K562 (cell line): ENCODE data around the gene GRIK3. TPM values are rescaled to one million over a fixed set of nuclear protein-coding genes. Genes with fewer than 3 reads are reported as not detected.

Experiments
- CREM ChIP-seq: IDR thresholded peaks from 2 replicates; pipeline ENCODE4 v1.6.1; 2014; ENCODE audit warnings: antibody characterized with exemption, low read depth
- HSF4 ChIP-seq: fragments of 250-450 bp; sonication (Bioruptor Pico); IDR thresholded peaks from 2 replicates; pipeline ENCODE4 v2.1.2; 2022; ENCODE audit warnings: mild to moderate bottlenecking, moderate library complexity, borderline replicate concordance
- JUN ChIP-seq, 2 experiments: sonication (generic) in 1 of 2; formaldehyde crosslinking in 1 of 2; IDR thresholded peaks; 2 replicates each; pipeline versions ENCODE4 v1.6.1 to v1.8.0; 2012 to 2022; ENCODE audit warnings: borderline replicate concordance in 2 of 2, mild to moderate bottlenecking in 2 of 2, improper control_type of control experiment in 1 of 2, low read depth in 1 of 2, low read length in 1 of 2, missing genetic modification reagents in 1 of 2
- NFE2 ChIP-seq: IDR thresholded peaks from 2 replicates; pipeline ENCODE4 v1.6.1; 2014; ENCODE audit warnings: antibody characterized with exemption, low read depth
- NFYB ChIP-seq: IDR thresholded peaks from 2 replicates; pipeline ENCODE4 v1.6.1; 2011; ENCODE audit warnings: mild to moderate bottlenecking, moderate library complexity; ENCODE audit not compliant: insufficient read length; ENCODE audit errors: extremely low read depth
- STAT5A ChIP-seq: IDR thresholded peaks from 2 replicates; pipeline ENCODE4 v1.6.1; 2012; ENCODE audit warnings: low read length, inconsistent platforms, borderline replicate concordance
- TEAD4 ChIP-seq, 2 experiments: sonication (generic) in 1 of 2; formaldehyde crosslinking in 1 of 2; IDR thresholded peaks; 2 replicates each; pipeline versions ENCODE4 v1.6.1 to v1.8.0; 2012 to 2022; ENCODE audit warnings: borderline replicate concordance in 1 of 2, inconsistent platforms in 1 of 2, low read length in 1 of 2, mild to moderate bottlenecking in 1 of 2, missing genetic modification reagents in 1 of 2
- ZNF263 ChIP-seq: sonication (generic); formaldehyde crosslinking; IDR thresholded peaks from 2 replicates; pipeline ENCODE4 v1.8.0; 2022; ENCODE audit warnings: mild to moderate bottlenecking, missing genetic modification reagents, borderline replicate concordance
- polyA plus RNA-seq, 8 experiments: library from polyadenylated mRNA; depleted of rRNA in 4 of 8; stranded (reverse) in 5 of 8; unstranded in 3 of 8; fragments of >200 nt; fragmentation: Nextera tagmentation in 2 of 8; fragmentation: Illumina TruSeq in 1 of 8; extraction: Ambion mirVana in 2 of 8; extraction: Trizol in 1 of 8; gene quantifications; 2 replicates each; pipeline versions ENCODE4 v1.2.1 to v1.2.3, GENCODE V29; 2011 to 2014; ENCODE audit warnings: inconsistent platforms in 1 of 8, missing spikeins in 1 of 8
- total RNA-seq, 7 experiments: library from RNA; depleted of rRNA in 6 of 7; stranded (reverse); fragments of >200 nt in 6 of 7; fragmentation: Illumina TruSeq in 2 of 7; extraction: Trizol in 2 of 7; gene quantifications; 2 replicates each; pipeline versions ENCODE4 v1.2.1 to v1.2.3, GENCODE V29; 2011 to 2021; ENCODE audit warnings: low replicate concordance in 1 of 7
- TF ChIP-seq, protein P1 (sequence below), 2 experiments: fragments of 450-650 bp; formaldehyde crosslinking in 1 of 2; IDR thresholded peaks; 2 replicates each; pipeline versions ENCODE4 v1.4.0 to v1.6.1; 2014 to 2020; ENCODE audit warnings: mild to moderate bottlenecking in 2 of 2, borderline replicate concordance in 1 of 2, low read depth in 1 of 2
- TF ChIP-seq, protein P2 (sequence below): sonication (generic); formaldehyde crosslinking; IDR thresholded peaks from 2 replicates; pipeline ENCODE4 v1.8.0; 2023; ENCODE audit warnings: mild to moderate bottlenecking, missing genetic modification reagents
- TF ChIP-seq, protein P3 (sequence below): sonication (generic); formaldehyde crosslinking; IDR thresholded peaks from 2 replicates; pipeline ENCODE4 v1.8.0; 2022; ENCODE audit warnings: mild to moderate bottlenecking, low read depth, missing genetic modification reagents
- TF ChIP-seq, protein P4 (sequence below): sonication (generic); formaldehyde crosslinking; IDR thresholded peaks from 2 replicates; pipeline ENCODE4 v1.8.0; 2022; ENCODE audit warnings: mild to moderate bottlenecking, missing genetic modification reagents
- TF ChIP-seq, protein P5 (sequence below): sonication (generic); formaldehyde crosslinking; IDR thresholded peaks from 2 replicates; pipeline ENCODE4 v1.8.0; 2022; ENCODE audit warnings: missing genetic modification reagents, mild to moderate bottlenecking, moderate library complexity, borderline replicate concordance

The GRIK3 gene
- total and polyA plus RNA-seq, 9 of the 15 experiments (the other 6 are each of a cell fraction or from before 2014, with no cell fraction given): not detected

DNA sequence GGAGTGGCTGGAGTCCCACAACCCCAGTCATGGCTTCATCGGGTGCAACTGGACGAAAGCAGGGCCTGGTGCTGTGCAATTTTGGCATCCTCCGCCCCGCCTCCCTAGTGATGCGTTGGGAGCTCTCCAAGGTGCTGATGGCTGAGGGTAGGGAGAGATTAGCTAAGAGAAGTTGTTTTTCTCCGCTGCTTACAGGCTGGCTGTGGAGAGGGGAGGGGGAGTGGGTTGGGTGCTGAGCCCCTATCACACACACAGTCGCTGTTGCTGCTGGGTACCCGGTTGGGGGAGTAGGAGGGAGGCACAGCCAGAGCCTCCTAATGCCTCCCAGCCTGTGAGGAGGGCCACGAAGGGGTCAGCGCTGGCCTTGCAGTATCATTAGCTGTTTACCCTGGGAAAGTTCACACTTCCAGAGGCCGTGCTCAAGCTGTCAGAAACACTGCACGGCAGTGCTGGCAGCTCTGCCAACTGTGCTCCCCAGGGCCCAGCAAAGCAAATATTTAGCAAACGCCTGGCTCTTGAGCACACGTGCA is 110.0 kb downstream of the GRIK3 start (continued):
- TF ChIP-seq, protein P1, sequence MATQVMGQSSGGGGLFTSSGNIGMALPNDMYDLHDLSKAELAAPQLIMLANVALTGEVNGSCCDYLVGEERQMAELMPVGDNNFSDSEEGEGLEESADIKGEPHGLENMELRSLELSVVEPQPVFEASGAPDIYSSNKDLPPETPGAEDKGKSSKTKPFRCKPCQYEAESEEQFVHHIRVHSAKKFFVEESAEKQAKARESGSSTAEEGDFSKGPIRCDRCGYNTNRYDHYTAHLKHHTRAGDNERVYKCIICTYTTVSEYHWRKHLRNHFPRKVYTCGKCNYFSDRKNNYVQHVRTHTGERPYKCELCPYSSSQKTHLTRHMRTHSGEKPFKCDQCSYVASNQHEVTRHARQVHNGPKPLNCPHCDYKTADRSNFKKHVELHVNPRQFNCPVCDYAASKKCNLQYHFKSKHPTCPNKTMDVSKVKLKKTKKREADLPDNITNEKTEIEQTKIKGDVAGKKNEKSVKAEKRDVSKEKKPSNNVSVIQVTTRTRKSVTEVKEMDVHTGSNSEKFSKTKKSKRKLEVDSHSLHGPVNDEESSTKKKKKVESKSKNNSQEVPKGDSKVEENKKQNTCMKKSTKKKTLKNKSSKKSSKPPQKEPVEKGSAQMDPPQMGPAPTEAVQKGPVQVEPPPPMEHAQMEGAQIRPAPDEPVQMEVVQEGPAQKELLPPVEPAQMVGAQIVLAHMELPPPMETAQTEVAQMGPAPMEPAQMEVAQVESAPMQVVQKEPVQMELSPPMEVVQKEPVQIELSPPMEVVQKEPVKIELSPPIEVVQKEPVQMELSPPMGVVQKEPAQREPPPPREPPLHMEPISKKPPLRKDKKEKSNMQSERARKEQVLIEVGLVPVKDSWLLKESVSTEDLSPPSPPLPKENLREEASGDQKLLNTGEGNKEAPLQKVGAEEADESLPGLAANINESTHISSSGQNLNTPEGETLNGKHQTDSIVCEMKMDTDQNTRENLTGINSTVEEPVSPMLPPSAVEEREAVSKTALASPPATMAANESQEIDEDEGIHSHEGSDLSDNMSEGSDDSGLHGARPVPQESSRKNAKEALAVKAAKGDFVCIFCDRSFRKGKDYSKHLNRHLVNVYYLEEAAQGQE (IDR thresholded peaks at IDR 0.05; ENCODE audit: borderline replicate concordance): peak; percentile 99
- TF ChIP-seq, protein P1 (CRISPR knock-in tag; IDR thresholded peaks at IDR 0.05; ENCODE audit: low read depth): peak; percentile 98
- no peak for TF ChIP-seq HSF4
- TF ChIP-seq NFYB: no peak
- TF ChIP-seq, protein P2, sequence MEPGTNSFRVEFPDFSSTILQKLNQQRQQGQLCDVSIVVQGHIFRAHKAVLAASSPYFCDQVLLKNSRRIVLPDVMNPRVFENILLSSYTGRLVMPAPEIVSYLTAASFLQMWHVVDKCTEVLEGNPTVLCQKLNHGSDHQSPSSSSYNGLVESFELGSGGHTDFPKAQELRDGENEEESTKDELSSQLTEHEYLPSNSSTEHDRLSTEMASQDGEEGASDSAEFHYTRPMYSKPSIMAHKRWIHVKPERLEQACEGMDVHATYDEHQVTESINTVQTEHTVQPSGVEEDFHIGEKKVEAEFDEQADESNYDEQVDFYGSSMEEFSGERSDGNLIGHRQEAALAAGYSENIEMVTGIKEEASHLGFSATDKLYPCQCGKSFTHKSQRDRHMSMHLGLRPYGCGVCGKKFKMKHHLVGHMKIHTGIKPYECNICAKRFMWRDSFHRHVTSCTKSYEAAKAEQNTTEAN (CRISPR knock-in tag): no peak
- peak; percentile 92 for TF ChIP-seq CREM
- TF ChIP-seq, protein P3, sequence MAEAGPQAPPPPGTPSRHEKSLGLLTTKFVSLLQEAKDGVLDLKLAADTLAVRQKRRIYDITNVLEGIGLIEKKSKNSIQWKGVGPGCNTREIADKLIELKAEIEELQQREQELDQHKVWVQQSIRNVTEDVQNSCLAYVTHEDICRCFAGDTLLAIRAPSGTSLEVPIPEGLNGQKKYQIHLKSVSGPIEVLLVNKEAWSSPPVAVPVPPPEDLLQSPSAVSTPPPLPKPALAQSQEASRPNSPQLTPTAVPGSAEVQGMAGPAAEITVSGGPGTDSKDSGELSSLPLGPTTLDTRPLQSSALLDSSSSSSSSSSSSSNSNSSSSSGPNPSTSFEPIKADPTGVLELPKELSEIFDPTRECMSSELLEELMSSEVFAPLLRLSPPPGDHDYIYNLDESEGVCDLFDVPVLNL (CRISPR knock-in tag): 0 out of 2 replicates have a peak, but pooled peaks have one; percentile 54
- TF ChIP-seq, protein P4, sequence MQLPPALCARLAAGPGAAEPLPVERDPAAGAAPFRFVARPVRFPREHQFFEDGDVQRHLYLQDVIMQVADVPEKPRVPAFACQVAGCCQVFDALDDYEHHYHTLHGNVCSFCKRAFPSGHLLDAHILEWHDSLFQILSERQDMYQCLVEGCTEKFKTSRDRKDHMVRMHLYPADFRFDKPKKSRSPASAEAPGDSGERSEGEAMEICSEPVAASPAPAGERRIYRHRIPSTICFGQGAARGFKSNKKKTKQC (CRISPR knock-in tag): peak; percentile 87; the same call in 1 of the 2 replicates
- TF ChIP-seq TEAD4 (IDR thresholded peaks at IDR 0.05; ENCODE audit: low read length): no peak
- 0 out of 2 replicates have a peak, but pooled peaks have one; percentile 45 for TF ChIP-seq TEAD4 (CRISPR knock-in tag; IDR thresholded peaks at IDR 0.05; ENCODE audit: borderline replicate concordance)
- TF ChIP-seq STAT5A: no peak
- TF ChIP-seq ZNF263: peak; percentile 42; the same call in 1 of the 2 replicates
- no peak for TF ChIP-seq JUN (IDR thresholded peaks at IDR 0.05; ENCODE audit: borderline replicate concordance, low read depth, low read length)
- peak; percentile 72; the same call in 1 of the 2 replicates for TF ChIP-seq JUN (CRISPR knock-in tag; IDR thresholded peaks at IDR 0.05; ENCODE audit: borderline replicate concordance)
- TF ChIP-seq, protein P5, sequence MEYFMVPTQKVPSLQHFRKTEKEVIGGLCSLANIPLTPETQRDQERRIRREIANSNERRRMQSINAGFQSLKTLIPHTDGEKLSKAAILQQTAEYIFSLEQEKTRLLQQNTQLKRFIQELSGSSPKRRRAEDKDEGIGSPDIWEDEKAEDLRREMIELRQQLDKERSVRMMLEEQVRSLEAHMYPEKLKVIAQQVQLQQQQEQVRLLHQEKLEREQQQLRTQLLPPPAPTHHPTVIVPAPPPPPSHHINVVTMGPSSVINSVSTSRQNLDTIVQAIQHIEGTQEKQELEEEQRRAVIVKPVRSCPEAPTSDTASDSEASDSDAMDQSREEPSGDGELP (CRISPR knock-in tag): 0 out of 2 replicates have a peak, but pooled peaks have one; percentile 22
- no peak for TF ChIP-seq NFE2
